HCT116 (cell line): ENCODE data around the gene SPEN. TPM values are rescaled to one million over a fixed set of nuclear protein-coding genes. Genes with fewer than 3 reads are reported as not detected.

Experiments
- ATAC-seq: fragments of 200-7000 bp; cut with Tn5 transposase; 2 replicates; pipeline ENCODE4 v1.9.1; 2020; ENCODE audit warnings: mild to moderate bottlenecking, moderate library complexity
- BruUV-seq: library from RNA; stranded (reverse); fragments of 400-500 nt; replicated peaks from 2 replicates; lab custom pipeline; 2021; lab: Mats Ljungman, UMichigan
- CTCF ChIA-PET: fragments of 300-600 bp; sonication (Branson Sonifier 250); formaldehyde crosslinking; loops from one replicate; lab custom pipeline; 2021; ENCODE audit warnings: antibody characterized with exemption; lab: Charles Lee
- POLR2A ChIA-PET: fragments of 300-600, 350-600 bp; sonication (Branson Sonifier 250); formaldehyde crosslinking; loops from one replicate; lab custom pipeline; 2021; ENCODE audit warnings: antibody characterized with exemption; lab: Charles Lee
- RAD21 ChIA-PET, 2 experiments: fragments of 300-600 bp; sonication (Branson Sonifier 250); formaldehyde crosslinking; loops; one replicate each; lab custom pipeline; 2023; ENCODE audit warnings: low total read pairs in 2 of 2; ENCODE audit not compliant: uncharacterized antibody in 2 of 2, unreplicated experiment in 2 of 2, low non-redundant PET in 1 of 2; lab: Charles Lee
- DNase-seq: peaks from one replicate; pipeline ENCODE4 v3.0.0-alpha.2; 2010; ENCODE audit warnings: low read depth, low spot score
- H2AFZ ChIP-seq: fragments of 200-600 bp; shearing (Covaris generic), sonication (generic); 2 replicates; pipeline ENCODE4 v1.6.1; 2017; ENCODE audit warnings: low read depth, mixed run types, mixed read lengths, antibody characterized with exemption, low read length; ENCODE audit not compliant: poor library complexity, severe bottlenecking
- H3K27ac ChIP-seq: 2 replicates; pipeline ENCODE4 v1.5.1; 2012; ENCODE audit warnings: low read depth, low read length
- H3K27me3 ChIP-seq: fragments of 200-600 bp; sonication (generic); 2 replicates; pipeline ENCODE4 v1.6.1; 2016; ENCODE audit warnings: mixed run types, low read length, mixed read lengths; ENCODE audit not compliant: insufficient read depth
- H3K36me3 ChIP-seq, 2 experiments: fragments of 200-500 bp in 1 of 2; fragments of 200-600 bp in 1 of 2; sonication (Bioruptor generic) in 1 of 2; sonication (generic) in 1 of 2; 2 replicates each; pipeline versions ENCODE4 v1.5.1 to v1.6.1; 2014 to 2016; ENCODE audit warnings: low read length in 2 of 2, inconsistent platforms in 1 of 2, mixed read lengths in 1 of 2, mixed run types in 1 of 2; ENCODE audit not compliant: insufficient read depth in 2 of 2, control insufficient read depth in 1 of 2
- H3K4me1 ChIP-seq, 2 experiments: fragments of 200-600 bp in 1 of 2; sonication (generic) in 1 of 2; 2 replicates each; pipeline versions ENCODE4 v1.5.1 to v1.6.1; 2012 to 2017; ENCODE audit warnings: low read length in 2 of 2, inconsistent platforms in 1 of 2, mild to moderate bottlenecking in 1 of 2, mixed read lengths in 1 of 2, mixed run types in 1 of 2, moderate library complexity in 1 of 2; ENCODE audit not compliant: insufficient read depth in 2 of 2, control insufficient read depth in 1 of 2
- H3K4me2 ChIP-seq: fragments of 200-600 bp; sonication (generic); 2 replicates; pipeline ENCODE4 v1.6.1; 2017; ENCODE audit warnings: mixed run types, low read length, mixed read lengths
- H3K4me3 ChIP-seq, 2 experiments: fragments of 200-600 bp in 1 of 2; sonication (generic) in 1 of 2; replicated peaks in 1 of 2; 2 replicates each; pipeline ENCODE4 v1.5.1; 2011 to 2016; ENCODE audit warnings: low read length in 2 of 2, control low read depth in 1 of 2, low read depth in 1 of 2, mild to moderate bottlenecking in 1 of 2, mixed read lengths in 1 of 2, mixed run types in 1 of 2
- H3K79me2 ChIP-seq: fragments of 200-600 bp; sonication (generic); 2 replicates; pipeline ENCODE4 v1.6.1; 2017; ENCODE audit warnings: mild to moderate bottlenecking, mixed run types, low read length, moderate library complexity, mixed read lengths; ENCODE audit not compliant: insufficient read depth
- H3K9ac ChIP-seq: fragments of 200-600 bp; sonication (generic); 2 replicates; pipeline ENCODE4 v1.6.1; 2016; ENCODE audit warnings: low read length, mixed read lengths
- H3K9me2 ChIP-seq: fragments of 200-600 bp; sonication (generic), shearing (Covaris generic); 2 replicates; pipeline ENCODE4 v1.6.1; 2017; ENCODE audit warnings: mixed run types, mild to moderate bottlenecking, moderate library complexity; ENCODE audit not compliant: insufficient read depth
- H3K9me3 ChIP-seq, 2 experiments: fragments of 200-500 bp in 1 of 2; fragments of 200-600 bp in 1 of 2; sonication (Bioruptor generic) in 1 of 2; sonication (generic) in 1 of 2; 2 replicates each; pipeline ENCODE4 v1.6.1; 2014 to 2017; ENCODE audit warnings: low read length in 2 of 2, mixed read lengths in 2 of 2, inconsistent platforms in 1 of 2, low read depth in 1 of 2, mild to moderate bottlenecking in 1 of 2, mixed run types in 1 of 2, moderate library complexity in 1 of 2; ENCODE audit not compliant: control insufficient read depth in 1 of 2, insufficient read depth in 1 of 2
- H4K20me1 ChIP-seq: fragments of 200-600 bp; sonication (generic), shearing (Covaris generic); 2 replicates; pipeline ENCODE4 v1.6.1; 2017; ENCODE audit warnings: mixed run types, mild to moderate bottlenecking, moderate library complexity; ENCODE audit not compliant: insufficient read depth
- CBX3 ChIP-seq: IDR thresholded peaks from 2 replicates; pipeline ENCODE4 v1.6.1; 2012; ENCODE audit warnings: low read depth
- CEBPB ChIP-seq: IDR thresholded peaks from 2 replicates; pipeline ENCODE4 v1.6.1; 2012; ENCODE audit warnings: low read depth
- EGR1 ChIP-seq: IDR thresholded peaks from 2 replicates; pipeline ENCODE4 v1.6.1; 2012; ENCODE audit warnings: low read depth
- EZH2phosphoT487 ChIP-seq: fragments of 200-600 bp; IDR thresholded peaks from 2 replicates; pipeline ENCODE4 v1.6.1; 2018; ENCODE audit warnings: antibody characterized with exemption, borderline replicate concordance
- FOSL1 ChIP-seq: IDR thresholded peaks from 2 replicates; pipeline ENCODE4 v1.6.1; 2012; ENCODE audit warnings: low read depth
- JUND ChIP-seq: IDR thresholded peaks from 2 replicates; pipeline ENCODE4 v1.6.1; 2012
- POLR2A ChIP-seq: IDR thresholded peaks from 2 replicates; pipeline ENCODE4 v1.7.0; 2011; ENCODE audit warnings: borderline replicate concordance; ENCODE audit not compliant: insufficient read depth, insufficient read length; ENCODE audit errors: extremely low read depth
- RAD21 ChIP-seq: IDR thresholded peaks from 2 replicates; pipeline ENCODE4 v1.6.1; 2012; ENCODE audit warnings: low read depth, mild to moderate bottlenecking
- TCF7L2 ChIP-seq: IDR thresholded peaks from 2 replicates; pipeline ENCODE4 v1.7.0; 2011; ENCODE audit warnings: borderline replicate concordance, inconsistent platforms; ENCODE audit not compliant: insufficient read depth, insufficient read length; ENCODE audit errors: extremely low read depth
- ZFX ChIP-seq: fragments of 450-650 bp; IDR thresholded peaks from 2 replicates; pipeline ENCODE4 v1.6.1; 2017
- intact Hi-C: fragments of 100-400 bp; cut with micrococcal nuclease; formaldehyde crosslinking; loops from 2 replicates; pipeline ENCODE4 v1.10.0; 2022
- total RNA-seq: library from RNA; stranded (reverse); gene quantifications from one replicate; pipeline ENCODE4 v1.2.1, GENCODE V29; 2021; ENCODE audit not compliant: unreplicated experiment
- TF ChIP-seq, protein P1 (sequence below), 3 experiments: fragments of 200-600 bp in 1 of 3; sonication (generic) in 1 of 3; IDR thresholded peaks in 2 of 3; conservative IDR thresholded peaks in 1 of 3; 2 replicates each; pipeline ENCODE4 v1.5.1; 2012 to 2017; ENCODE audit warnings: low read depth in 2 of 3, low read length in 2 of 3, antibody characterized with exemption in 1 of 3, borderline replicate concordance in 1 of 3, control low read depth in 1 of 3, mild to moderate bottlenecking in 1 of 3, mixed read lengths in 1 of 3, mixed run types in 1 of 3, moderate library complexity in 1 of 3; ENCODE audit not compliant: insufficient read depth in 1 of 3
- TF ChIP-seq, protein P2 (sequence below): IDR thresholded peaks from 2 replicates; pipeline ENCODE4 v1.6.1; 2011; ENCODE audit warnings: mild to moderate bottlenecking, low read length, moderate library complexity; ENCODE audit not compliant: insufficient replicate concordance; ENCODE audit errors: extremely low read depth

The SPEN gene
- total RNA-seq, 1 experiment from 2014 or later, result 58.6 TPM

DNA sequence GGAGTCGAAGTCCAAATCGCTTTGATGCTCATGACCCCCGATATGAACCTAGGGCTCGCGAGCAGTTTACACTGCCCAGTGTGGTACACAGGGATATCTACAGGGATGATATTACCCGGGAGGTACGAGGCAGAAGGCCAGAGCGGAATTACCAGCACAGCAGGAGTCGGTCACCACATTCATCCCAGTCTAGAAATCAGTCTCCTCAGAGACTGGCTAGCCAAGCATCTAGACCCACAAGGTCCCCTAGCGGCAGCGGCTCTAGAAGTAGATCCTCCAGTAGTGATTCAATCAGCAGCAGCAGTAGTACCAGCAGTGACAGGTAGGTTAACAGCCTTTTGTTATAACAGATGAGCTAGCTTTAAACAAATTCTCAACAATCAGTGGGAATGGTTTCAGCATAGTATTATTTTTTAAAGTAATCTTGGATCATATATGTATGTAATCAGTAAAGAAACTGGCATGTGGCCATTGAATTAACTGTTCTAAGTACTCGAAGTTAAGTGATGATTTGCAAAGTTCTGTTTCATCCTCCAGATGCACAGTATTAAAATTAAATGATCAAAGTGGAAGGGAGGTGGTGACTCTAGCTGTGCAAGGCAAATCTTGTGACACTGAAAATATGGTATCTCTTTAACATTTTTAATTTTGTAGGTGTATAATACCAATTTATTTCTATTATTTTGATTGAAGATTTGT lies 29.0 kb downstream of the SPEN start:
- peak; percentile 59 for ATAC-seq
- Histone ChIP-seq H3K4me3 (no peak overlapping the region), H3K27me3 (no peaks in the 10 kb centered on the region), H2AFZ (no peak overlapping the region), H3K4me1 (no peaks in the 10 kb centered on the region), H3K9me2 (no peaks in the 10 kb centered on the region), H3K27ac (no peak overlapping the region), H3K9ac (no peak overlapping the region), H4K20me1 (peaks cover 51% of the 10 kb centered on the region)
- RAD21 ChIA-PET, result no interaction called here
- intact Hi-C loops, result no loop called here
- CTCF ChIA-PET, result interaction anchor here (0.6 kb wide), 1 partner anchor 8 kb away, joined by 3 read pairs; no protein-coding TSS in a partner anchor
- TF ChIP-seq, protein P1, sequence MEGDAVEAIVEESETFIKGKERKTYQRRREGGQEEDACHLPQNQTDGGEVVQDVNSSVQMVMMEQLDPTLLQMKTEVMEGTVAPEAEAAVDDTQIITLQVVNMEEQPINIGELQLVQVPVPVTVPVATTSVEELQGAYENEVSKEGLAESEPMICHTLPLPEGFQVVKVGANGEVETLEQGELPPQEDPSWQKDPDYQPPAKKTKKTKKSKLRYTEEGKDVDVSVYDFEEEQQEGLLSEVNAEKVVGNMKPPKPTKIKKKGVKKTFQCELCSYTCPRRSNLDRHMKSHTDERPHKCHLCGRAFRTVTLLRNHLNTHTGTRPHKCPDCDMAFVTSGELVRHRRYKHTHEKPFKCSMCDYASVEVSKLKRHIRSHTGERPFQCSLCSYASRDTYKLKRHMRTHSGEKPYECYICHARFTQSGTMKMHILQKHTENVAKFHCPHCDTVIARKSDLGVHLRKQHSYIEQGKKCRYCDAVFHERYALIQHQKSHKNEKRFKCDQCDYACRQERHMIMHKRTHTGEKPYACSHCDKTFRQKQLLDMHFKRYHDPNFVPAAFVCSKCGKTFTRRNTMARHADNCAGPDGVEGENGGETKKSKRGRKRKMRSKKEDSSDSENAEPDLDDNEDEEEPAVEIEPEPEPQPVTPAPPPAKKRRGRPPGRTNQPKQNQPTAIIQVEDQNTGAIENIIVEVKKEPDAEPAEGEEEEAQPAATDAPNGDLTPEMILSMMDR (IDR thresholded peaks at IDR 0.05 in 2 of 3, conservative IDR thresholded peaks at IDR 0.05 in 1 of 3; ENCODE audit: borderline replicate concordance in 1 of 3, insufficient read depth in 1 of 3, low read depth in 2 of 3, low read length in 2 of 3), result 0 out of 6 replicates have a peak, but pooled peaks of 2 of the 3 experiments have one; percentile 12 to 26
- no peak for TF ChIP-seq CBX3
- TF ChIP-seq, all 23 proteins: peak for 1
- no peaks in the 10 kb centered on the region for H3K9me3 ChIP-seq
- H3K36me3 ChIP-seq, result peaks cover 17 to 33% of the 10 kb centered on the region in 2 experiments; a peak in 3 of 4 replicates
- no peak for DNase-seq
- POLR2A ChIA-PET, result interaction anchor here (0.9 kb wide), 1 partner anchor 10 kb away, joined by 3 read pairs; no protein-coding TSS in a partner anchor
- peaks cover 100% of the 10 kb centered on the region for H3K79me2 ChIP-seq
- no peak overlapping the region for H3K4me2 ChIP-seq
- BruUV-seq, result no TSS peak

DNA sequence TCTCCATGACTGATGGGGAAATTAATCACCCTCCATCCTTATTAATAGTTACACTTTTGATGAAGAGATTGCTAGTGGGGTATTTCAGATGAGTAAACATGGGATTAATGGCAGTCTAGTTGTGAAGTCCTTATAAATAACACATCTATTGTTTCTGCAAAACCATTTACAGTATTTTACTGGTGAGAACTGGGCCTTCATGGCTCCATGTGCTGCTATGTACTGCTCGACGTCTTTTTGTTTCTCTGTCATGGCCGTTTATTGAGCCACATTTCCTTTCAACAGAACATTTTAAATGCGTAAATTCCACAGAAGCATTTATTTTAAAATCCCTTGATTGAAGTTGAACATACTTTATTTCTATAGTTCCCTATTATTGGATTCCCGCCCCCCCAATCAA lies 34.5 kb downstream of the SPEN start:
- intact Hi-C loops, result no loop called here
- ATAC-seq (no peak), DNase-seq (no peak)
- H3K9me2 ChIP-seq, result no peaks in the 10 kb centered on the region
- H3K79me2 ChIP-seq, result peaks cover 100% of the 10 kb centered on the region
- H3K9me3 ChIP-seq, result no peaks in the 10 kb centered on the region
- ChIA-PET CTCF (no interaction called here), RAD21 (no interaction called here), POLR2A (no interaction called here)
- H3K27ac ChIP-seq, result no peak overlapping the region
- no peak overlapping the region for H3K4me3 ChIP-seq
- peaks cover 28% of the 10 kb centered on the region; the same call in 1 of the 2 replicates for H4K20me1 ChIP-seq
- no peak overlapping the region for H2AFZ ChIP-seq
- H3K4me2 ChIP-seq, result no peak overlapping the region
- H3K36me3 ChIP-seq, result peaks cover 4 to 6% of the 10 kb centered on the region in 2 experiments; a peak in 1 of 4 replicates
- BruUV-seq, result no TSS peak
- peaks cover 30% of the 10 kb centered on the region in 2 experiments for H3K4me1 ChIP-seq
- H3K27me3 ChIP-seq, result no peaks in the 10 kb centered on the region
- no peak overlapping the region for H3K9ac ChIP-seq
- TF ChIP-seq CEBPB, result no peak
- TF ChIP-seq ZFX, result no peak
- no peak for TF ChIP-seq JUND
- no peak for TF ChIP-seq POLR2A
- TF ChIP-seq EGR1, result no peak
- TF ChIP-seq, protein P1 (IDR thresholded peaks at IDR 0.05 in 2 of 3, conservative IDR thresholded peaks at IDR 0.05 in 1 of 3; ENCODE audit: borderline replicate concordance in 1 of 3, insufficient read depth in 1 of 3, low read depth in 2 of 3, low read length in 2 of 3), result no peak
- no peak for TF ChIP-seq TCF7L2
- TF ChIP-seq FOSL1, result no peak
- TF ChIP-seq, protein P2, sequence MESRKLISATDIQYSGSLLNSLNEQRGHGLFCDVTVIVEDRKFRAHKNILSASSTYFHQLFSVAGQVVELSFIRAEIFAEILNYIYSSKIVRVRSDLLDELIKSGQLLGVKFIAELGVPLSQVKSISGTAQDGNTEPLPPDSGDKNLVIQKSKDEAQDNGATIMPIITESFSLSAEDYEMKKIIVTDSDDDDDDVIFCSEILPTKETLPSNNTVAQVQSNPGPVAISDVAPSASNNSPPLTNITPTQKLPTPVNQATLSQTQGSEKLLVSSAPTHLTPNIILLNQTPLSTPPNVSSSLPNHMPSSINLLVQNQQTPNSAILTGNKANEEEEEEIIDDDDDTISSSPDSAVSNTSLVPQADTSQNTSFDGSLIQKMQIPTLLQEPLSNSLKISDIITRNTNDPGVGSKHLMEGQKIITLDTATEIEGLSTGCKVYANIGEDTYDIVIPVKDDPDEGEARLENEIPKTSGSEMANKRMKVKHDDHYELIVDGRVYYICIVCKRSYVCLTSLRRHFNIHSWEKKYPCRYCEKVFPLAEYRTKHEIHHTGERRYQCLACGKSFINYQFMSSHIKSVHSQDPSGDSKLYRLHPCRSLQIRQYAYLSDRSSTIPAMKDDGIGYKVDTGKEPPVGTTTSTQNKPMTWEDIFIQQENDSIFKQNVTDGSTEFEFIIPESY, result no peak
- TF ChIP-seq RAD21, result no peak
- no peak for TF ChIP-seq EZH2phosphoT487
